ENCODE results near the gene RIMS1. TPM values are rescaled to one million over a fixed set of nuclear protein-coding genes. Genes with fewer than 3 reads are reported as not detected.

Gene RIMS1
- total and polyA plus RNA-seq, 2 donors (not counting 3 experiments of a cell fraction or from before 2014, with no cell fraction given) = 0.15 TPM; not detected in 1

DNA sequence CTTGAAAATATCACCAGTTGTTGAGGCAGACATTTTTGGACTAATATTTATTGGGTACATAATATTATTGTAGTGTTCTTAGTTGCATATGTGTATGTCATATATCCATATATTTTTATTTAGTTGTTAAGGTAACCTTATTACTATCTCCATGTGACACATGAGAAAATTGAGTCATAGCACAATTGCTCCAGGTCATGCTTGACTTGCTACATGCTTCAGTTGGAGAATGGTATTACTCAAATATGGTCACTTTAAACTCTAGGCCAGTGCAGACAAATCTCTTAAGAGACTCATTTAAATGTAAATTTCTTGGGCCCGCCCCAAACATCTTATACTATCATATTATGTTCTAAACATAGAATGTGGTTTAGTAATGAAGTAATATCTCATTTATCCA is 246.1 kb downstream of the RIMS1 start:
- H3K4me2 ChIP-seq (ENCODE audit: insufficient read depth, low read length) = no peak overlapping the region
- no peak overlapping the region for H3K9ac ChIP-seq (replicated peaks; ENCODE audit: extremely low read depth, insufficient read depth, low read length)
- H3K4me3 ChIP-seq (replicated peaks in 1 of 3; ENCODE audit: insufficient read depth in 1 of 3, low read depth in 1 of 3, low read length in 3 of 3) = no peak overlapping the region
- H3K27me3 ChIP-seq (ENCODE audit: control insufficient read depth in 2 of 2, insufficient read depth in 2 of 2, low read length in 2 of 2) = peaks cover 2% of the 10 kb centered on the region in 2 experiments
- H3K27ac ChIP-seq (ENCODE audit: insufficient read depth, low read depth, low read length) = no peak overlapping the region
- no peaks in the 10 kb centered on the region for H3K36me3 ChIP-seq (ENCODE audit: control insufficient read depth in 2 of 2, extremely low read depth in 1 of 2, insufficient read depth in 2 of 2, low read length in 2 of 2)
- intact Hi-C loops (cut with micrococcal nuclease) (no loop called here), dilution Hi-C loops (cut with MboI; ENCODE audit: extremely low pct_ligation_motif_present, low sequenced_read_pairs) (no loop called here)
- H3K9me3 ChIP-seq (replicated peaks; ENCODE audit: control insufficient read depth, insufficient read depth, low read length) = no peaks in the 10 kb centered on the region
- H4K20me1 ChIP-seq (replicated peaks; ENCODE audit: control insufficient read depth, extremely low read depth, insufficient read depth, low read length) = no peaks in the 10 kb centered on the region
- no peak overlapping the region for H2AFZ ChIP-seq (ENCODE audit: low read depth, low read length)
- no peak for DNase-seq (ENCODE audit: low read depth, low spot score)
- FAIRE-seq = no peak
- POLR2A ChIA-PET = no interaction called here
- CTCF ChIA-PET = no interaction called here
- TF ChIP-seq POLR2AphosphoS5 (IDR thresholded peaks at IDR 0.05; ENCODE audit: insufficient read depth, low read depth, low read length) (no peak), GATA2 (IDR thresholded peaks at IDR 0.05; ENCODE audit: insufficient read depth, insufficient read length, low read depth, low read length) (no peak), EZH2 (IDR thresholded peaks at IDR 0.05; ENCODE audit: borderline replicate concordance, low read depth, low read length, severe bottlenecking) (no peak)
- TF ChIP-seq, protein P1, sequence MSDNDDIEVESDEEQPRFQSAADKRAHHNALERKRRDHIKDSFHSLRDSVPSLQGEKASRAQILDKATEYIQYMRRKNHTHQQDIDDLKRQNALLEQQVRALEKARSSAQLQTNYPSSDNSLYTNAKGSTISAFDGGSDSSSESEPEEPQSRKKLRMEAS (IDR thresholded peaks at IDR 0.05; ENCODE audit: insufficient read depth, insufficient read length) = no peak
- TF ChIP-seq, protein P2, sequence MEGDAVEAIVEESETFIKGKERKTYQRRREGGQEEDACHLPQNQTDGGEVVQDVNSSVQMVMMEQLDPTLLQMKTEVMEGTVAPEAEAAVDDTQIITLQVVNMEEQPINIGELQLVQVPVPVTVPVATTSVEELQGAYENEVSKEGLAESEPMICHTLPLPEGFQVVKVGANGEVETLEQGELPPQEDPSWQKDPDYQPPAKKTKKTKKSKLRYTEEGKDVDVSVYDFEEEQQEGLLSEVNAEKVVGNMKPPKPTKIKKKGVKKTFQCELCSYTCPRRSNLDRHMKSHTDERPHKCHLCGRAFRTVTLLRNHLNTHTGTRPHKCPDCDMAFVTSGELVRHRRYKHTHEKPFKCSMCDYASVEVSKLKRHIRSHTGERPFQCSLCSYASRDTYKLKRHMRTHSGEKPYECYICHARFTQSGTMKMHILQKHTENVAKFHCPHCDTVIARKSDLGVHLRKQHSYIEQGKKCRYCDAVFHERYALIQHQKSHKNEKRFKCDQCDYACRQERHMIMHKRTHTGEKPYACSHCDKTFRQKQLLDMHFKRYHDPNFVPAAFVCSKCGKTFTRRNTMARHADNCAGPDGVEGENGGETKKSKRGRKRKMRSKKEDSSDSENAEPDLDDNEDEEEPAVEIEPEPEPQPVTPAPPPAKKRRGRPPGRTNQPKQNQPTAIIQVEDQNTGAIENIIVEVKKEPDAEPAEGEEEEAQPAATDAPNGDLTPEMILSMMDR (IDR thresholded peaks at IDR 0.05; ENCODE audit: extremely low read depth in 1 of 2, insufficient read depth in 1 of 2, low read depth in 1 of 2, low read length in 2 of 2) = no peak
- no peaks in the 10 kb centered on the region for H3K4me1 ChIP-seq (ENCODE audit: control insufficient read depth, extremely low read depth, insufficient read depth, low read length)
- no peaks in the 10 kb centered on the region for H3K9me1 ChIP-seq (replicated peaks; ENCODE audit: control insufficient read depth, extremely low read depth, insufficient read depth, low read length)
- H3K79me2 ChIP-seq (ENCODE audit: control insufficient read depth, insufficient read depth, low read length) = no peaks in the 10 kb centered on the region
- no TSS peak for BruUV-seq (replicated peaks)

DNA sequence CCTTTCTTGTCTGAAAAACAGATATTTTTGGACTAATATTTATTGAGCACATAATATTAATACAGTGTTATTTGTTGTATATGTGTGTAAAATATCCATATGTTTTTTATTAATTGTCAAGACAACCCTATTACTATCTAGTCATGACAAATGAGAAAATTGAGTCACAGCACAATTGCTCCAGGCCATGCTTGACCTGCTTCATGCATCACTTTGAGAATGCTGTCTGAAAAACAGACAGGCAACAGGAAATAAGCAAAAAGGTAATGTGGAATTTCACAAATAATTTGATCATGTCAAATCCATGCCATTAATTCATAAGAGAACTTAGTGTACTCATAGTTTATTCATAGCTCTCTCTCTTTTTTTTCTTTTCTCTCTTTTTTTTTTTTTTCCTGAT is 246.5 kb downstream of the RIMS1 start:
- H3K27ac ChIP-seq (ENCODE audit: insufficient read depth, low read depth, low read length) = no peak overlapping the region
- no peaks in the 10 kb centered on the region for H3K9me3 ChIP-seq (replicated peaks; ENCODE audit: control insufficient read depth, insufficient read depth, low read length)
- H3K36me3 ChIP-seq (ENCODE audit: control insufficient read depth in 2 of 2, extremely low read depth in 1 of 2, insufficient read depth in 2 of 2, low read length in 2 of 2) = no peaks in the 10 kb centered on the region
- H4K20me1 ChIP-seq (replicated peaks; ENCODE audit: control insufficient read depth, extremely low read depth, insufficient read depth, low read length) = no peaks in the 10 kb centered on the region
- no peak for FAIRE-seq
- H3K9me1 ChIP-seq (replicated peaks; ENCODE audit: control insufficient read depth, extremely low read depth, insufficient read depth, low read length) = no peaks in the 10 kb centered on the region
- no peaks in the 10 kb centered on the region for H3K4me1 ChIP-seq (ENCODE audit: control insufficient read depth, extremely low read depth, insufficient read depth, low read length)
- dilution Hi-C loops (cut with MboI; ENCODE audit: extremely low pct_ligation_motif_present, low sequenced_read_pairs) (no loop called here), intact Hi-C loops (cut with micrococcal nuclease) (no loop called here)
- POLR2A ChIA-PET = no interaction called here
- CTCF ChIA-PET = no interaction called here
- no peak overlapping the region for H2AFZ ChIP-seq (ENCODE audit: low read depth, low read length)
- BruUV-seq (replicated peaks) = no TSS peak
- no peaks in the 10 kb centered on the region for H3K79me2 ChIP-seq (ENCODE audit: control insufficient read depth, insufficient read depth, low read length)
- H3K4me3 ChIP-seq (replicated peaks in 1 of 3; ENCODE audit: insufficient read depth in 1 of 3, low read depth in 1 of 3, low read length in 3 of 3) = no peak overlapping the region
- no peak for DNase-seq (ENCODE audit: low read depth, low spot score)
- H3K9ac ChIP-seq (replicated peaks; ENCODE audit: extremely low read depth, insufficient read depth, low read length) = no peak overlapping the region
- no peak for TF ChIP-seq EZH2 (IDR thresholded peaks at IDR 0.05; ENCODE audit: borderline replicate concordance, low read depth, low read length, severe bottlenecking)
- TF ChIP-seq FOS (IDR thresholded peaks at IDR 0.05; ENCODE audit: borderline replicate concordance, insufficient read depth, low read length) = no peak
- TF ChIP-seq POLR2AphosphoS5 (IDR thresholded peaks at IDR 0.05; ENCODE audit: insufficient read depth, low read depth, low read length) = no peak
- TF ChIP-seq GATA2 (IDR thresholded peaks at IDR 0.05; ENCODE audit: insufficient read depth, insufficient read length, low read depth, low read length) = no peak
- TF ChIP-seq, protein P1 (IDR thresholded peaks at IDR 0.05; ENCODE audit: insufficient read depth, insufficient read length) = no peak
- no peak for TF ChIP-seq JUN (IDR thresholded peaks at IDR 0.05; ENCODE audit: borderline replicate concordance, insufficient read depth, insufficient read length, low read depth)
- TF ChIP-seq, protein P2 (IDR thresholded peaks at IDR 0.05; ENCODE audit: extremely low read depth in 1 of 2, insufficient read depth in 1 of 2, low read depth in 1 of 2, low read length in 2 of 2) = no peak
- no peak for TF ChIP-seq POLR2A (IDR thresholded peaks at IDR 0.05; ENCODE audit: low read depth, low read length)
- TF ChIP-seq MYC (IDR thresholded peaks at IDR 0.05; ENCODE audit: low read depth, low read length) = no peak
- H3K4me2 ChIP-seq (ENCODE audit: insufficient read depth, low read length) = no peak overlapping the region
- peaks cover 2% of the 10 kb centered on the region in 2 experiments for H3K27me3 ChIP-seq (ENCODE audit: control insufficient read depth in 2 of 2, insufficient read depth in 2 of 2, low read length in 2 of 2)
